Inflammatory macrophage treated with lipopolysaccharide for 4 hours (primary cell): Measurements from ENCODE around the gene SMIM29.
A peak's percentile ranks its signal among the peaks of the same experiment; 100 is the strongest.
"Not testable (repeated sequence)": the region's sequence is repeated elsewhere in the genome, so short reads cannot be mapped to it uniquely, and the experiment has no call there.

Experiments
- DNase-seq: peaks from one replicate; pipeline ENCODE4 v3.0.0-alpha.2; 2020

The SMIM29 gene

GRCh38 chr6:34267746-34268145, 18.9 kb upstream of the SMIM29 start:
- no peak for DNase-seq

GRCh38 chr6:34263484-34263883, 14.7 kb upstream of the SMIM29 start:
- not testable (repeated sequence) for DNase-seq

GRCh38 chr6:34260576-34261267, 11.9 kb upstream of the SMIM29 start:
- DNase-seq = no peak

GRCh38 chr6:34259529-34260069, 10.8 kb upstream of the SMIM29 start:
- DNase-seq = peak; percentile 45

GRCh38 chr6:34252395-34252794, 3.6 kb upstream of the SMIM29 start:
- not testable (repeated sequence) for DNase-seq

- no peak for DNase-seq
These were observed 859 bp upstream of the SMIM29 start for GRCh38 chr6:34249469-34250261.

GRCh38 chr6:34248198-34248726, 544 bp downstream of the SMIM29 start:
- DNase-seq = peak; percentile 77

- DNase-seq = no peak
These were observed 1.2 kb downstream of the SMIM29 start for GRCh38 chr6:34247481-34248197.

- no peak for DNase-seq
These were observed 2.0 kb downstream of the SMIM29 start for GRCh38 chr6:34246563-34247391.

- no peak for DNase-seq
These were observed 2.6 kb downstream of the SMIM29 start for GRCh38 chr6:34246249-34246562.

- DNase-seq = not testable (repeated sequence)
These were observed 3.1 kb downstream of the SMIM29 start for GRCh38 chr6:34245761-34246140.

- not testable (repeated sequence) for DNase-seq
These were observed 3.6 kb downstream of the SMIM29 start for GRCh38 chr6:34245032-34245760.

- peak; percentile 88 for DNase-seq
These were observed 4.6 kb downstream of the SMIM29 start for GRCh38 chr6:34243901-34244884.

- DNase-seq = no peak
These were observed 5.6 kb downstream of the SMIM29 start for GRCh38 chr6:34243131-34243771.

GRCh38 chr6:34242252-34243130, 6.3 kb downstream of the SMIM29 start:
- DNase-seq = no peak

- no peak for DNase-seq
These were observed 7.2 kb downstream of the SMIM29 start for GRCh38 chr6:34241351-34242215.

- DNase-seq = no peak
These were observed 8.2 kb downstream of the SMIM29 start for GRCh38 chr6:34240329-34241248.
